GM12892 (cell line): ENCODE data around the gene SYT14.

Experiments used
- POLR2A ChIP-seq: IDR thresholded peaks from 2 replicates; pipeline ENCODE4 v1.6.1; 2011; ENCODE audit warnings: low read depth, low read length, control low read depth
- POLR2AphosphoS5 ChIP-seq: IDR thresholded peaks from 2 replicates; pipeline ENCODE4 v1.6.1; 2011; ENCODE audit warnings: low read depth, low read length, control low read depth
- TAF1 ChIP-seq: IDR thresholded peaks from 2 replicates; pipeline ENCODE4 v1.6.1; 2011; ENCODE audit warnings: low read depth, mild to moderate bottlenecking, control low read depth, low read length, borderline replicate concordance

DNA sequence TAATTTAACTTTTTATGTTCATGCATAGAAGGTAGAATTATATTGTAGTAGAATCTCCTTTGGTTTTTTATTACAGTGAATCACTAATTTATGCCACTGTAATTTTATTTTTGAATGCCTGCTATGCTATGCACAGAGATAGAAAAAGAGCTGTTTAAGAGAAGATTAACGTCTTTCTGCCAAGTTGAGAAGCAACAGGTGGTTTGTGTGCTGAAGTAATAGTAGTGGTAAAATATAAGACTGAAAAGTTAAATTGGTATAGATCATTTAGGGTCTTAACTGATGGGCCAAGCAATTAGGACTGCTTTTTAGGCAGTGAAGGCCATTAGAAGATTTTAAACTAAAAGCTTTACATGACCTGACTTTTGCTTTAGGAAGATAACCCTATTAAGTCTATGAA lies 115.1 kb downstream of the SYT14 start:
- TF ChIP-seq TAF1 (no peak), POLR2A (no peak), POLR2AphosphoS5 (no peak)
